Keratinocyte (primary cell): ENCODE data around the gene SMAD7. TPM values are rescaled to one million over a fixed set of nuclear protein-coding genes. Genes with fewer than 3 reads are reported as not detected.

Experiments used
- DNase-seq: peaks from one replicate; pipeline ENCODE4 v3.0.0-alpha.2; 2011; ENCODE audit warnings: low read depth, missing footprints, low spot score
- FAIRE-seq: peaks from 2 replicates; lab custom pipeline; 2011; peaks lifted over from hg19 to GRCh38; lab: Jason Lieb, UNC
- H2AFZ ChIP-seq: 2 replicates; pipeline ENCODE4 v1.6.0; 2012; ENCODE audit warnings: low read length, control low read depth, inconsistent platforms; ENCODE audit not compliant: control insufficient read depth
- H3K27ac ChIP-seq: 2 replicates; pipeline ENCODE4 v1.5.1; 2011; ENCODE audit warnings: low read length; ENCODE audit not compliant: control insufficient read depth, insufficient read depth
- H3K27me3 ChIP-seq: 3 replicates; pipeline ENCODE4 v1.6.0; 2011; ENCODE audit warnings: low read length; ENCODE audit not compliant: control insufficient read depth, insufficient read depth; ENCODE audit errors: extremely low read depth
- H3K36me3 ChIP-seq, 2 experiments: 2 replicates in 1 of 2; 3 replicates in 1 of 2; pipeline ENCODE4 v1.5.1; 2011; ENCODE audit warnings: low read length in 2 of 2, mild to moderate bottlenecking in 1 of 2; ENCODE audit not compliant: control insufficient read depth in 2 of 2, insufficient read depth in 2 of 2; ENCODE audit errors: extremely low read depth in 1 of 2
- H3K4me1 ChIP-seq: 3 replicates; pipeline ENCODE4 v1.5.1; 2011; ENCODE audit warnings: low read length; ENCODE audit not compliant: control insufficient read depth, insufficient read depth; ENCODE audit errors: extremely low read depth
- H3K4me2 ChIP-seq: 3 replicates; pipeline ENCODE4 v1.6.0; 2011; ENCODE audit warnings: low read depth, low read length; ENCODE audit not compliant: control insufficient read depth, insufficient read depth; ENCODE audit errors: extremely low read depth
- H3K4me3 ChIP-seq, 3 experiments: fragments of 200-600 bp in 1 of 3; sonication (generic) in 1 of 3; 2 replicates in 2 of 3; 3 replicates in 1 of 3; pipeline ENCODE4 v1.5.1; 2011 to 2016; ENCODE audit warnings: low read length in 3 of 3, mild to moderate bottlenecking in 3 of 3, control low read depth in 2 of 3, inconsistent platforms in 1 of 3, low read depth in 1 of 3, mixed read lengths in 1 of 3, mixed run types in 1 of 3, moderate library complexity in 1 of 3; ENCODE audit not compliant: control insufficient read depth in 2 of 3, insufficient read depth in 2 of 3; ENCODE audit errors: extremely low read depth in 1 of 3
- H3K79me2 ChIP-seq: 2 replicates; pipeline ENCODE4 v1.6.0; 2012; ENCODE audit warnings: low read length; ENCODE audit not compliant: control insufficient read depth, insufficient read depth
- H3K9ac ChIP-seq: 3 replicates; pipeline ENCODE4 v1.6.0; 2011; ENCODE audit warnings: low read length; ENCODE audit not compliant: control insufficient read depth, insufficient read depth; ENCODE audit errors: extremely low read depth
- H3K9me1 ChIP-seq: 3 replicates; pipeline ENCODE4 v1.6.0; 2011; ENCODE audit warnings: low read length; ENCODE audit not compliant: control insufficient read depth, insufficient read depth; ENCODE audit errors: extremely low read depth
- H3K9me3 ChIP-seq: 2 replicates; pipeline ENCODE4 v1.5.1; 2012; ENCODE audit warnings: low read depth, low read length; ENCODE audit not compliant: control insufficient read depth
- H4K20me1 ChIP-seq: 3 replicates; pipeline ENCODE4 v1.6.0; 2011; ENCODE audit warnings: low read length; ENCODE audit not compliant: control insufficient read depth, insufficient read depth; ENCODE audit errors: extremely low read depth
- CTCF ChIP-seq, 3 experiments: IDR thresholded peaks in 1 of 3; conservative IDR thresholded peaks in 1 of 3; optimal IDR thresholded peaks in 1 of 3; 2 replicates in 2 of 3; 3 replicates in 1 of 3; pipeline versions ENCODE3 to v1.5.1; 2011; ENCODE audit warnings: low read length in 3 of 3, mild to moderate bottlenecking in 3 of 3, moderate library complexity in 2 of 3, control low read depth in 1 of 3, inconsistent platforms in 1 of 3; ENCODE audit not compliant: insufficient read depth in 2 of 3; ENCODE audit errors: extremely low read depth in 1 of 3
- EZH2 ChIP-seq: IDR thresholded peaks from one replicate; pipeline ENCODE4 v1.6.1; 2012; ENCODE audit warnings: inconsistent platforms, mild to moderate bottlenecking, low read length, moderate library complexity
- dilution Hi-C: fragments of 300-500 bp; cut with MboI; formaldehyde crosslinking; loops from one replicate; pipeline ENCODE4 v1.7.0; 2020; ENCODE audit warnings: low sequenced_read_pairs; ENCODE audit not compliant: extremely low pct_ligation_motif_present
- polyA plus RNA-seq, 5 experiments: library from polyadenylated mRNA; depleted of rRNA in 3 of 5; stranded (reverse) in 3 of 5; stranded (forward) in 1 of 5; unstranded in 1 of 5; fragments of >200 nt; gene quantifications; 1 replicate in 1 of 5; 2 replicates in 3 of 5; 3 replicates in 1 of 5; pipeline versions ENCODE4 v1.2.1 to v1.2.3, GENCODE V29; 2011 to 2012; ENCODE audit warnings: missing spikeins in 2 of 5, low read depth in 1 of 5, low replicate concordance in 1 of 5

The SMAD7 gene
- polyA plus RNA-seq, 1 donor (not counting 4 experiments of a cell fraction or from before 2014, with no cell fraction given): 9.5 TPM

GRCh38 chr18:48985161-48985560, 34.4 kb upstream of the SMAD7 start:
- Histone ChIP-seq H2AFZ (no peak overlapping the region), H3K4me3 (no peak overlapping the region), H3K4me2 (no peak overlapping the region), H3K79me2 (no peaks in the 10 kb centered on the region), H3K36me3 (no peaks in the 10 kb centered on the region), H3K27ac (no peak overlapping the region), H4K20me1 (no peaks in the 10 kb centered on the region), H3K4me1 (peaks cover 4% of the 10 kb centered on the region), H3K9me1 (no peaks in the 10 kb centered on the region), H3K27me3 (no peaks in the 10 kb centered on the region), H3K9ac (no peak overlapping the region), H3K9me3 (no peaks in the 10 kb centered on the region)
- dilution Hi-C loops: no loop called here
- DNase-seq (no peak), FAIRE-seq (no peak)
- TF ChIP-seq EZH2 (no peak), CTCF (optimal IDR thresholded peaks at IDR 0.05 in 1 of 3, IDR thresholded peaks at IDR 0.05 in 1 of 3, conservative IDR thresholded peaks at IDR 0.05 in 1 of 3; ENCODE audit: extremely low read depth in 1 of 3, insufficient read depth in 2 of 3, low read length in 3 of 3) (no peak)

GRCh38 chr18:48983793-48984437, 33.1 kb upstream of the SMAD7 start:
- Histone ChIP-seq H2AFZ (no peak overlapping the region), H3K4me1 (peaks cover 4% of the 10 kb centered on the region), H3K27ac (no peak overlapping the region), H3K4me3 (no peak overlapping the region), H3K4me2 (no peak overlapping the region), H3K9ac (no peak overlapping the region), H3K79me2 (no peaks in the 10 kb centered on the region), H4K20me1 (no peaks in the 10 kb centered on the region), H3K9me3 (no peaks in the 10 kb centered on the region), H3K36me3 (no peaks in the 10 kb centered on the region), H3K27me3 (no peaks in the 10 kb centered on the region), H3K9me1 (no peaks in the 10 kb centered on the region)
- dilution Hi-C loops: no loop called here
- FAIRE-seq (no peak), DNase-seq (no peak)
- TF ChIP-seq EZH2: no peak
- TF ChIP-seq CTCF (optimal IDR thresholded peaks at IDR 0.05 in 1 of 3, IDR thresholded peaks at IDR 0.05 in 1 of 3, conservative IDR thresholded peaks at IDR 0.05 in 1 of 3; ENCODE audit: extremely low read depth in 1 of 3, insufficient read depth in 2 of 3, low read length in 3 of 3): no peak
